ENCODE data around the gene PRR35.

- no peak for TF ChIP-seq CTCF (IDR thresholded peaks at IDR 0.05; ENCODE audit: poor library complexity, severe bottlenecking)
- no peak for TF ChIP-seq REST (IDR thresholded peaks at IDR 0.05; ENCODE audit: borderline replicate concordance)
- TF ChIP-seq EZH2 (IDR thresholded peaks at IDR 0.05; ENCODE audit: borderline replicate concordance, insufficient read depth, low read length, poor library complexity, severe bottlenecking), result no peak
- no peak for TF ChIP-seq RAD21 (conservative IDR thresholded peaks at IDR 0.05)
- no peak for TF ChIP-seq POLR2AphosphoS5 (IDR thresholded peaks at IDR 0.05)
- TF ChIP-seq EP300 (conservative IDR thresholded peaks at IDR 0.05; ENCODE audit: poor library complexity, severe bottlenecking), result no peak
- no peak for TF ChIP-seq MXI1 (conservative IDR thresholded peaks at IDR 0.05; ENCODE audit: poor library complexity, severe bottlenecking)
- no peak for TF ChIP-seq TAF1 (IDR thresholded peaks at IDR 0.05; ENCODE audit: low read depth)
Measured at GRCh38 chr16:520847-521246, 39.3 kb upstream of the PRR35 start.
